HepG2 (cell line): Measurements from ENCODE around the gene CRTC2. TPM values are rescaled to one million over a fixed set of nuclear protein-coding genes. Genes with fewer than 3 reads are reported as not detected.

Source experiments
- CBFB ChIP-seq: sonication (generic); formaldehyde crosslinking; IDR thresholded peaks from 2 replicates; pipeline ENCODE4 v1.4.0; 2020; ENCODE audit warnings: missing genetic modification reagents
- FOXA3 ChIP-seq: IDR thresholded peaks from 2 replicates; pipeline ENCODE4 v1.6.1; 2016; ENCODE audit warnings: missing genetic modification reagents, missing compliant biosample characterization
- MBNL3 ChIP-seq: fragments of 250-450 bp; sonication (Bioruptor Pico); conservative IDR thresholded peaks from 2 replicates; pipeline ENCODE4 v1.8.0; 2022; ENCODE audit warnings: mild to moderate bottlenecking, inconsistent platforms
- MYC ChIP-seq: sonication (generic); formaldehyde crosslinking; IDR thresholded peaks from 2 replicates; pipeline ENCODE4 v1.9.0; 2021; ENCODE audit warnings: missing genetic modification reagents, borderline replicate concordance
- ZBTB7A ChIP-seq: sonication (generic); formaldehyde crosslinking; IDR thresholded peaks from 2 replicates; pipeline ENCODE4 v1.8.0; 2022; ENCODE audit warnings: mild to moderate bottlenecking, missing genetic modification reagents
- ZMYM2 ChIP-seq: sonication (generic); formaldehyde crosslinking; IDR thresholded peaks from 2 replicates; pipeline ENCODE4 v1.8.0; 2022; ENCODE audit warnings: mild to moderate bottlenecking, missing genetic modification reagents
- ZNF20 ChIP-seq: sonication (generic); formaldehyde crosslinking; IDR thresholded peaks from 2 replicates; pipeline ENCODE4 v1.4.0; 2020; ENCODE audit warnings: mild to moderate bottlenecking, moderate library complexity, missing genetic modification reagents
- polyA plus RNA-seq, 8 experiments: library from polyadenylated mRNA; depleted of rRNA in 3 of 8; stranded (reverse) in 7 of 8; unstranded in 1 of 8; fragments of >200 nt; fragmentation: Illumina TruSeq in 4 of 8; extraction: Trizol in 4 of 8; gene quantifications; 2 replicates each; pipeline versions ENCODE4 v1.2.1 to v1.2.3, GENCODE V29; 2011 to 2016; ENCODE audit warnings: low read depth in 4 of 8, missing spikeins in 1 of 8, mixed read lengths in 1 of 8; ENCODE audit not compliant: insufficient read depth in 1 of 8
- total RNA-seq, 5 experiments: library from RNA; depleted of rRNA; stranded (reverse); fragments of >200 nt; fragmentation: Illumina TruSeq; extraction: Trizol; gene quantifications; 2 replicates each; pipeline ENCODE4 v1.2.3, GENCODE V29; 2016; ENCODE audit warnings: low read depth in 1 of 5
- TF ChIP-seq, protein P1 (sequence below), 2 experiments: fragments of 450-650 bp in 1 of 2; sonication (generic) in 1 of 2; formaldehyde crosslinking in 1 of 2; IDR thresholded peaks; 2 replicates each; pipeline versions ENCODE4 v1.6.1 to v1.8.0; 2016 to 2022; ENCODE audit warnings: antibody characterized with exemption in 1 of 2, mild to moderate bottlenecking in 1 of 2, missing genetic modification reagents in 1 of 2
- TF ChIP-seq, protein P2 (sequence below): sonication (generic); formaldehyde crosslinking; IDR thresholded peaks from 2 replicates; pipeline ENCODE4 v1.8.0; 2022; ENCODE audit warnings: mild to moderate bottlenecking, missing genetic modification reagents
- TF ChIP-seq, protein P3 (sequence below): sonication (generic); formaldehyde crosslinking; IDR thresholded peaks from 2 replicates; pipeline ENCODE4 v1.4.0; 2020; ENCODE audit warnings: missing genetic modification reagents, borderline replicate concordance
- TF ChIP-seq, protein P4 (sequence below): sonication (generic); formaldehyde crosslinking; IDR thresholded peaks from 2 replicates; pipeline ENCODE4 v1.5.1; 2020; ENCODE audit warnings: missing genetic modification reagents, mild to moderate bottlenecking, borderline replicate concordance

Gene CRTC2
- total and polyA plus RNA-seq, 2 of the 13 experiments (the other 11 are each of a cell fraction or from before 2014, with no cell fraction given), result 6.1 to 26.7 TPM

DNA sequence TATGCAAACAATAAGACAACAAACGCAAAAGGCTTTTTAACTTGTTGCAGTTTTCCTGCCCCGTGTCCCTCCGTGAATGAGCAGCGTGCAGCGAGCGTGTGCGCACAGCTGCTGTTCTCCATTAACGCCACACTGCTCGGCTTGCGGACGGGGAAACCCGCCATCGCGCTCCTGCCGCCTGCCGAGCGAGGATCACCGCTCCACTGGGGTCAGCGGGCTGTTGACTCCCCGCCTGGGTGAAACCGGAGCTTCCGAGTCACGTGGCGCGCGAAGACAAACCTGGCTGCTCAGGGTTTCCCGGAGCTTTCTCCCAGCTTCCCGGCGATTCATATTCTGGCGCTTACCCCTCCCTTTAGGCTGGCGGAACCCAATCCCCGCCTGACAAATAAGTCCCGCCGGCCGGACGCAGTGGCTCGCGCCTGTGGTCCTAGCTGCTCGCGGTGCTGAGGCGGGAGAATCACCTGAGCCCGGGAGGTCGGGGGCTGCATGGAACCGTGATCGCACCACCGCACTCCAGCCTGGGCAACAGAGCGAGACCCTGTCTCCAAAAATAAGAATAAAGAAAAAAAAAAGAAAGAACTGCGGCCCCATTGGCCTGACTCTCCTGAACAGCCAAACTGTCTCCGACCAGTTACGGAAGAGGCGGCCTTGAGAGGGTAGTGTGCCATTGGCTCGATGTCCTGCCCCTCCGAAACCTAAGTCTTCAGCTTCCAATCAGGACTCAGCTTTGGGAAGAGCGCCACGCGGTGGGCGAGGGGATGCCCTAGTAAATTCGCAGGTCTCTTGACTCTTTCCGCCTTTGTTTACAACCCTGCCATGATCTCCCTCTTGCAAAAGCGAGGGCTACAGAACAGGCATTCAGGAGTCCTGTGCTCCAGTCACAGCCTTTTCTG lies 8.9 kb upstream of the CRTC2 start, which contains the start of gene CREB3L4 (continued):
- TF ChIP-seq, protein P1, sequence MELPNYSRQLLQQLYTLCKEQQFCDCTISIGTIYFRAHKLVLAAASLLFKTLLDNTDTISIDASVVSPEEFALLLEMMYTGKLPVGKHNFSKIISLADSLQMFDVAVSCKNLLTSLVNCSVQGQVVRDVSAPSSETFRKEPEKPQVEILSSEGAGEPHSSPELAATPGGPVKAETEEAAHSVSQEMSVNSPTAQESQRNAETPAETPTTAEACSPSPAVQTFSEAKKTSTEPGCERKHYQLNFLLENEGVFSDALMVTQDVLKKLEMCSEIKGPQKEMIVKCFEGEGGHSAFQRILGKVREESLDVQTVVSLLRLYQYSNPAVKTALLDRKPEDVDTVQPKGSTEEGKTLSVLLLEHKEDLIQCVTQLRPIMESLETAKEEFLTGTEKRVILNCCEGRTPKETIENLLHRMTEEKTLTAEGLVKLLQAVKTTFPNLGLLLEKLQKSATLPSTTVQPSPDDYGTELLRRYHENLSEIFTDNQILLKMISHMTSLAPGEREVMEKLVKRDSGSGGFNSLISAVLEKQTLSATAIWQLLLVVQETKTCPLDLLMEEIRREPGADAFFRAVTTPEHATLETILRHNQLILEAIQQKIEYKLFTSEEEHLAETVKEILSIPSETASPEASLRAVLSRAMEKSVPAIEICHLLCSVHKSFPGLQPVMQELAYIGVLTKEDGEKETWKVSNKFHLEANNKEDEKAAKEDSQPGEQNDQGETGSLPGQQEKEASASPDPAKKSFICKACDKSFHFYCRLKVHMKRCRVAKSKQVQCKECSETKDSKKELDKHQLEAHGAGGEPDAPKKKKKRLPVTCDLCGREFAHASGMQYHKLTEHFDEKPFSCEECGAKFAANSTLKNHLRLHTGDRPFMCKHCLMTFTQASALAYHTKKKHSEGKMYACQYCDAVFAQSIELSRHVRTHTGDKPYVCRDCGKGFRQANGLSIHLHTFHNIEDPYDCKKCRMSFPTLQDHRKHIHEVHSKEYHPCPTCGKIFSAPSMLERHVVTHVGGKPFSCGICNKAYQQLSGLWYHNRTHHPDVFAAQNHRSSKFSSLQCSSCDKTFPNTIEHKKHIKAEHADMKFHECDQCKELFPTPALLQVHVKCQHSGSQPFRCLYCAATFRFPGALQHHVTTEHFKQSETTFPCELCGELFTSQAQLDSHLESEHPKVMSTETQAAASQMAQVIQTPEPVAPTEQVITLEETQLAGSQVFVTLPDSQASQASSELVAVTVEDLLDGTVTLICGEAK (IDR thresholded peaks at IDR 0.05), result no peak
- TF ChIP-seq, protein P1 (CRISPR knock-in tag; IDR thresholded peaks at IDR 0.05), result peak; percentile 83
- TF ChIP-seq FOXA3 (peak; percentile 85), ZNF20 (CRISPR knock-in tag) (no peak), ZBTB7A (CRISPR knock-in tag) (peak; percentile 62; the same call in 1 of the 2 replicates), ZMYM2 (CRISPR knock-in tag) (peak; percentile 77), MYC (CRISPR knock-in tag) (peak; percentile 74), MBNL3 (CRISPR knock-in tag) (no peak), CBFB (CRISPR knock-in tag) (no peak)
- TF ChIP-seq, protein P2, sequence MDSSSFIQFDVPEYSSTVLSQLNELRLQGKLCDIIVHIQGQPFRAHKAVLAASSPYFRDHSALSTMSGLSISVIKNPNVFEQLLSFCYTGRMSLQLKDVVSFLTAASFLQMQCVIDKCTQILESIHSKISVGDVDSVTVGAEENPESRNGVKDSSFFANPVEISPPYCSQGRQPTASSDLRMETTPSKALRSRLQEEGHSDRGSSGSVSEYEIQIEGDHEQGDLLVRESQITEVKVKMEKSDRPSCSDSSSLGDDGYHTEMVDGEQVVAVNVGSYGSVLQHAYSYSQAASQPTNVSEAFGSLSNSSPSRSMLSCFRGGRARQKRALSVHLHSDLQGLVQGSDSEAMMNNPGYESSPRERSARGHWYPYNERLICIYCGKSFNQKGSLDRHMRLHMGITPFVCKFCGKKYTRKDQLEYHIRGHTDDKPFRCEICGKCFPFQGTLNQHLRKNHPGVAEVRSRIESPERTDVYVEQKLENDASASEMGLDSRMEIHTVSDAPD (CRISPR knock-in tag), result peak; percentile 68; the same call in 1 of the 2 replicates
- TF ChIP-seq, protein P3, sequence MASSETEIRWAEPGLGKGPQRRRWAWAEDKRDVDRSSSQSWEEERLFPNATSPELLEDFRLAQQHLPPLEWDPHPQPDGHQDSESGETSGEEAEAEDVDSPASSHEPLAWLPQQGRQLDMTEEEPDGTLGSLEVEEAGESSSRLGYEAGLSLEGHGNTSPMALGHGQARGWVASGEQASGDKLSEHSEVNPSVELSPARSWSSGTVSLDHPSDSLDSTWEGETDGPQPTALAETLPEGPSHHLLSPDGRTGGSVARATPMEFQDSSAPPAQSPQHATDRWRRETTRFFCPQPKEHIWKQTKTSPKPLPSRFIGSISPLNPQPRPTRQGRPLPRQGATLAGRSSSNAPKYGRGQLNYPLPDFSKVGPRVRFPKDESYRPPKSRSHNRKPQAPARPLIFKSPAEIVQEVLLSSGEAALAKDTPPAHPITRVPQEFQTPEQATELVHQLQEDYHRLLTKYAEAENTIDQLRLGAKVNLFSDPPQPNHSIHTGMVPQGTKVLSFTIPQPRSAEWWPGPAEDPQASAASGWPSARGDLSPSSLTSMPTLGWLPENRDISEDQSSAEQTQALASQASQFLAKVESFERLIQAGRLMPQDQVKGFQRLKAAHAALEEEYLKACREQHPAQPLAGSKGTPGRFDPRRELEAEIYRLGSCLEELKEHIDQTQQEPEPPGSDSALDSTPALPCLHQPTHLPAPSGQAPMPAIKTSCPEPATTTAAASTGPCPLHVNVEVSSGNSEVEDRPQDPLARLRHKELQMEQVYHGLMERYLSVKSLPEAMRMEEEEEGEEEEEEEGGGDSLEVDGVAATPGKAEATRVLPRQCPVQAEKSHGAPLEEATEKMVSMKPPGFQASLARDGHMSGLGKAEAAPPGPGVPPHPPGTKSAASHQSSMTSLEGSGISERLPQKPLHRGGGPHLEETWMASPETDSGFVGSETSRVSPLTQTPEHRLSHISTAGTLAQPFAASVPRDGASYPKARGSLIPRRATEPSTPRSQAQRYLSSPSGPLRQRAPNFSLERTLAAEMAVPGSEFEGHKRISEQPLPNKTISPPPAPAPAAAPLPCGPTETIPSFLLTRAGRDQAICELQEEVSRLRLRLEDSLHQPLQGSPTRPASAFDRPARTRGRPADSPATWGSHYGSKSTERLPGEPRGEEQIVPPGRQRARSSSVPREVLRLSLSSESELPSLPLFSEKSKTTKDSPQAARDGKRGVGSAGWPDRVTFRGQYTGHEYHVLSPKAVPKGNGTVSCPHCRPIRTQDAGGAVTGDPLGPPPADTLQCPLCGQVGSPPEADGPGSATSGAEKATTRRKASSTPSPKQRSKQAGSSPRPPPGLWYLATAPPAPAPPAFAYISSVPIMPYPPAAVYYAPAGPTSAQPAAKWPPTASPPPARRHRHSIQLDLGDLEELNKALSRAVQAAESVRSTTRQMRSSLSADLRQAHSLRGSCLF (CRISPR knock-in tag), result peak; percentile 12; the same call in 1 of the 2 replicates
- TF ChIP-seq, protein P4, sequence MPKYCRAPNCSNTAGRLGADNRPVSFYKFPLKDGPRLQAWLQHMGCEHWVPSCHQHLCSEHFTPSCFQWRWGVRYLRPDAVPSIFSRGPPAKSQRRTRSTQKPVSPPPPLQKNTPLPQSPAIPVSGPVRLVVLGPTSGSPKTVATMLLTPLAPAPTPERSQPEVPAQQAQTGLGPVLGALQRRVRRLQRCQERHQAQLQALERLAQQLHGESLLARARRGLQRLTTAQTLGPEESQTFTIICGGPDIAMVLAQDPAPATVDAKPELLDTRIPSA (CRISPR knock-in tag), result 0 out of 2 replicates have a peak, but pooled peaks have one; percentile 28
